Right kidney (tissue), 1 donor: Measurements from ENCODE around the gene ADRM1.
A peak's percentile ranks its signal among the peaks of the same experiment; 100 is the strongest.

Source experiments
- DNase-seq: peaks from one replicate; pipeline ENCODE4 v3.0.0-alpha.2; 2016

ADRM1 gene

GRCh38 chr20:62297449-62298227 is 5.2 kb upstream of the ADRM1 start:
- DNase-seq, result no peak

GRCh38 chr20:62298577-62299249 is 4.1 kb upstream of the ADRM1 start:
- DNase-seq, result no peak

- no peak for DNase-seq
Measured at GRCh38 chr20:62299666-62300236, 3.0 kb upstream of the ADRM1 start.

- DNase-seq, result no peak
Measured at GRCh38 chr20:62300319-62300718, 2.5 kb upstream of the ADRM1 start.

- no peak for DNase-seq
Measured at GRCh38 chr20:62301111-62301668, 1.6 kb upstream of the ADRM1 start.

- DNase-seq, result peak; percentile 81
Measured at GRCh38 chr20:62301773-62302340, 940 bp upstream of the ADRM1 start.

GRCh38 chr20:62303062-62303339 is 204 bp downstream of the ADRM1 start:
- no peak for DNase-seq

GRCh38 chr20:62303340-62304226 is 786 bp downstream of the ADRM1 start:
- no peak for DNase-seq

- no peak for DNase-seq
Measured at GRCh38 chr20:62304331-62305148, 1.7 kb downstream of the ADRM1 start.

GRCh38 chr20:62305149-62305764 is 2.5 kb downstream of the ADRM1 start:
- DNase-seq, result no peak

- no peak for DNase-seq
Measured at GRCh38 chr20:62305765-62306413, 3.1 kb downstream of the ADRM1 start.

GRCh38 chr20:62306414-62307187 is 3.8 kb downstream of the ADRM1 start:
- no peak for DNase-seq

- DNase-seq, result no peak
Measured at GRCh38 chr20:62307226-62308101, 4.7 kb downstream of the ADRM1 start.

GRCh38 chr20:62308102-62308822 is 5.5 kb downstream of the ADRM1 start:
- no peak for DNase-seq

GRCh38 chr20:62309198-62309944 is 6.6 kb downstream of the ADRM1 start:
- DNase-seq, result no peak

- no peak for DNase-seq
Measured at GRCh38 chr20:62309947-62310756, 7.4 kb downstream of the ADRM1 start.
